HL-60/S4 treated with retinoic acid at 250 ng/mL for 4 days and 3 days (cell line): ENCODE results near the gene MPST.
"Not testable (repeated sequence)": the region's sequence is repeated elsewhere in the genome, so short reads cannot be mapped to it uniquely, and the experiment has no call there.

Experiments used
- in situ Hi-C: fragments of 300-500 bp; cut with MboI; formaldehyde crosslinking; loops from 2 replicates; pipeline ENCODE4 v1.7.0; 2022; ENCODE audit warnings: low sequenced_read_pairs

Gene MPST

GRCh38 chr22:37059876-37060449, 40.4 kb downstream of the MPST start:
- in situ Hi-C loops, result no loop called here

- in situ Hi-C loops, result no loop called here
Observed at GRCh38 chr22:37060801-37061610, 41.5 kb downstream of the MPST start.

- in situ Hi-C loops, result no loop called here
Observed at GRCh38 chr22:37061611-37062375, 42.3 kb downstream of the MPST start.

GRCh38 chr22:37062376-37062675, 42.8 kb downstream of the MPST start:
- in situ Hi-C loops, result no loop called here

- in situ Hi-C loops, result no loop called here
Observed at GRCh38 chr22:37062702-37063381, 43.3 kb downstream of the MPST start.

- in situ Hi-C loops, result no loop called here
Observed at GRCh38 chr22:37063431-37064420, 44.2 kb downstream of the MPST start.

GRCh38 chr22:37064553-37064952, 45.0 kb downstream of the MPST start:
- in situ Hi-C loops, result no loop called here

GRCh38 chr22:37065180-37065579, 45.6 kb downstream of the MPST start:
- in situ Hi-C loops, result no loop called here

- in situ Hi-C loops, result no loop called here
Observed at GRCh38 chr22:37065961-37066360, 46.4 kb downstream of the MPST start.

GRCh38 chr22:37067428-37067827, 47.9 kb downstream of the MPST start:
- in situ Hi-C loops, result no loop called here

- in situ Hi-C loops, result no loop called here
Observed at GRCh38 chr22:37068859-37069258, 49.3 kb downstream of the MPST start.

GRCh38 chr22:37069319-37069718, 49.8 kb downstream of the MPST start:
- in situ Hi-C loops, result no loop called here

GRCh38 chr22:37069719-37070118, 50.2 kb downstream of the MPST start:
- in situ Hi-C loops, result no loop called here

- in situ Hi-C loops, result no loop called here
Observed at GRCh38 chr22:37070334-37070733, 50.8 kb downstream of the MPST start.

GRCh38 chr22:37070744-37071143, 51.2 kb downstream of the MPST start:
- in situ Hi-C loops, result no loop called here

- in situ Hi-C loops, result not testable (repeated sequence)
Observed at GRCh38 chr22:37071850-37072592, 52.5 kb downstream of the MPST start.

GRCh38 chr22:37072673-37073072, 53.1 kb downstream of the MPST start:
- in situ Hi-C loops, result no loop called here

- in situ Hi-C loops, result no loop called here
Observed at GRCh38 chr22:37074537-37074936, 55.0 kb downstream of the MPST start.

- in situ Hi-C loops, result no loop called here
Observed at GRCh38 chr22:37075046-37075445, 55.5 kb downstream of the MPST start.
